Activated effector memory CD4-positive, alpha-beta T cell treated with anti-CD3 and anti-CD28 coated beads, Interleukin-2, amount 50 U/mL, for 16 hours (primary cell): ENCODE data around the gene TOM1L2.

ENCODE experiments used
- DNase-seq: peaks from one replicate; pipeline ENCODE4 v3.0.0-alpha.2; 2020

Gene TOM1L2

GRCh38 chr17:17994271-17995069 is 22.3 kb upstream of the TOM1L2 start:
- DNase-seq: no peak

GRCh38 chr17:17993852-17994251 is 21.7 kb upstream of the TOM1L2 start:
- DNase-seq: no peak

GRCh38 chr17:17993366-17993765 is 21.2 kb upstream of the TOM1L2 start:
- no peak for DNase-seq

- no peak for DNase-seq
These were observed 18.1 kb upstream of the TOM1L2 start for GRCh38 chr17:17990282-17990681.

- DNase-seq: no peak
These were observed 17.4 kb upstream of the TOM1L2 start for GRCh38 chr17:17989618-17990017.

- DNase-seq: no peak
These were observed 16.9 kb upstream of the TOM1L2 start for GRCh38 chr17:17989081-17989480.

- DNase-seq: no peak
These were observed 16.3 kb upstream of the TOM1L2 start for GRCh38 chr17:17988427-17988945.

GRCh38 chr17:17987901-17988300 is 15.7 kb upstream of the TOM1L2 start:
- DNase-seq: no peak

GRCh38 chr17:17987187-17987896 is 15.1 kb upstream of the TOM1L2 start:
- no peak for DNase-seq

GRCh38 chr17:17985555-17985954 is 13.4 kb upstream of the TOM1L2 start:
- no peak for DNase-seq

GRCh38 chr17:17985153-17985552 is 13.0 kb upstream of the TOM1L2 start:
- DNase-seq: no peak

GRCh38 chr17:17983776-17984175 is 11.6 kb upstream of the TOM1L2 start:
- DNase-seq: no peak

GRCh38 chr17:17983376-17983775 is 11.2 kb upstream of the TOM1L2 start:
- no peak for DNase-seq

- DNase-seq: no peak
These were observed 10.6 kb upstream of the TOM1L2 start for GRCh38 chr17:17982801-17983200.

GRCh38 chr17:17981330-17981729 is 9.1 kb upstream of the TOM1L2 start:
- DNase-seq: no peak

- DNase-seq: no peak
These were observed 7.6 kb upstream of the TOM1L2 start for GRCh38 chr17:17979778-17980177.

- DNase-seq: no peak
These were observed 6.6 kb upstream of the TOM1L2 start for GRCh38 chr17:17978481-17979424.

GRCh38 chr17:17976931-17977570 is 4.9 kb upstream of the TOM1L2 start:
- DNase-seq: no peak

- no peak for DNase-seq
These were observed 3.2 kb upstream of the TOM1L2 start for GRCh38 chr17:17975436-17975835.

- no peak for DNase-seq
These were observed 703 bp upstream of the TOM1L2 start for GRCh38 chr17:17972952-17973254.

- DNase-seq: no peak
These were observed 622 bp downstream of the TOM1L2 start for GRCh38 chr17:17971431-17972125.
